CD1c-positive myeloid dendritic cell (primary cell): ENCODE data around the gene PSD4.

Source experiments
- DNase-seq: peaks from one replicate; pipeline ENCODE4 v3.0.0-alpha.2; 2016; ENCODE audit errors: extremely low spot score

The PSD4 gene

GRCh38 chr2:113184531-113185230, 10.9 kb downstream of the PSD4 start:
- peak; percentile 12 for DNase-seq

- DNase-seq: no peak
Measured at GRCh38 chr2:113185664-113186432, 12.1 kb downstream of the PSD4 start.

- no peak for DNase-seq
Measured at GRCh38 chr2:113186433-113186796, 12.6 kb downstream of the PSD4 start.

GRCh38 chr2:113187771-113188170, 14.0 kb downstream of the PSD4 start:
- DNase-seq: peak; percentile 54

- peak; percentile 38 for DNase-seq
Measured at GRCh38 chr2:113190871-113191270, 17.1 kb downstream of the PSD4 start.

- DNase-seq: no peak
Measured at GRCh38 chr2:113192459-113193100, 18.8 kb downstream of the PSD4 start.

- no peak for DNase-seq
Measured at GRCh38 chr2:113195923-113196501, 22.2 kb downstream of the PSD4 start.

GRCh38 chr2:113196839-113197238, 23.1 kb downstream of the PSD4 start:
- DNase-seq: no peak

GRCh38 chr2:113197347-113198047, 23.7 kb downstream of the PSD4 start:
- DNase-seq: no peak

GRCh38 chr2:113198048-113198789, 24.4 kb downstream of the PSD4 start:
- no peak for DNase-seq

GRCh38 chr2:113198790-113199612, 25.2 kb downstream of the PSD4 start:
- DNase-seq: peak; percentile 93

- DNase-seq: no peak
Measured at GRCh38 chr2:113200236-113200635, 26.5 kb downstream of the PSD4 start.

GRCh38 chr2:113200736-113201490, 27.1 kb downstream of the PSD4 start:
- DNase-seq: no peak

GRCh38 chr2:113201496-113202304, 27.9 kb downstream of the PSD4 start:
- DNase-seq: no peak

GRCh38 chr2:113202305-113203216, 28.8 kb downstream of the PSD4 start:
- no peak for DNase-seq

GRCh38 chr2:113203217-113203530, 29.4 kb downstream of the PSD4 start:
- DNase-seq: no peak

GRCh38 chr2:113203901-113204519, 30.2 kb downstream of the PSD4 start:
- peak; percentile 81 for DNase-seq
